Mucosa of rectum (tissue), 2 donors: Measurements from ENCODE around the gene STON1.
"Not testable (repeated sequence)": the region's sequence is repeated elsewhere in the genome, so short reads cannot be mapped to it uniquely, and the experiment has no call there.

Experiments
- H3K27ac ChIP-seq, 2 donors: one replicate each; pipeline ENCODE4 v1.7.0; 2013; ENCODE audit warnings: inconsistent platforms in 2 of 2, low read depth in 2 of 2, low read length in 2 of 2
- H3K27me3 ChIP-seq, 2 donors: one replicate each; pipeline ENCODE4 v1.7.0; 2013; ENCODE audit warnings: low read length in 2 of 2; ENCODE audit not compliant: control insufficient read depth in 2 of 2, insufficient read depth in 2 of 2
- H3K36me3 ChIP-seq, 2 donors: one replicate each; pipeline ENCODE4 v1.7.0; 2013; ENCODE audit warnings: low read length in 2 of 2; ENCODE audit not compliant: control insufficient read depth in 2 of 2, insufficient read depth in 2 of 2
- H3K4me1 ChIP-seq, 2 donors: one replicate each; pipeline ENCODE4 v1.7.0; 2013; ENCODE audit warnings: low read length in 2 of 2, mild to moderate bottlenecking in 1 of 2; ENCODE audit not compliant: control insufficient read depth in 2 of 2, insufficient read depth in 2 of 2
- H3K4me3 ChIP-seq, 2 donors: one replicate each; pipeline ENCODE4 v1.7.0; 2013; ENCODE audit warnings: low read length in 2 of 2
- H3K9ac ChIP-seq, 2 donors: one replicate each; pipeline ENCODE4 v1.7.0; 2013; ENCODE audit warnings: low read length in 2 of 2, low read depth in 1 of 2, mild to moderate bottlenecking in 1 of 2
- H3K9me3 ChIP-seq, 2 donors: one replicate each; pipeline ENCODE4 v1.7.0; 2013; ENCODE audit warnings: low read length in 2 of 2; ENCODE audit not compliant: control insufficient read depth in 2 of 2
- donor health status: healthy.
- donor health status: Normal muscosa, but diverticular disease.

STON1 gene

GRCh38 chr2:48605482-48606175 is 75.7 kb downstream of the STON1 start:
- H3K9ac ChIP-seq: no peak overlapping the region
- no peaks in the 10 kb centered on the region for H3K9me3 ChIP-seq
- no peaks in the 10 kb centered on the region for H3K27me3 ChIP-seq
- H3K27ac ChIP-seq: no peak overlapping the region
- no peaks in the 10 kb centered on the region for H3K4me1 ChIP-seq
- no peaks in the 10 kb centered on the region for H3K36me3 ChIP-seq
- H3K4me3 ChIP-seq: no peak overlapping the region

- Histone ChIP-seq H3K27me3 (no peaks in the 10 kb centered on the region), H3K36me3 (no peaks in the 10 kb centered on the region), H3K4me3 (no peak overlapping the region), H3K4me1 (no peaks in the 10 kb centered on the region), H3K9me3 (no peaks in the 10 kb centered on the region), H3K27ac (no peak overlapping the region), H3K9ac (no peak overlapping the region)
Observed at GRCh38 chr2:48607307-48608014, 77.5 kb downstream of the STON1 start.

GRCh38 chr2:48613211-48613610 is 83.3 kb downstream of the STON1 start:
- H3K9ac ChIP-seq: no peak overlapping the region
- no peaks in the 10 kb centered on the region for H3K9me3 ChIP-seq
- no peak overlapping the region for H3K4me3 ChIP-seq
- H3K36me3 ChIP-seq: no peaks in the 10 kb centered on the region
- H3K27me3 ChIP-seq: no peaks in the 10 kb centered on the region
- no peaks in the 10 kb centered on the region for H3K4me1 ChIP-seq
- no peak overlapping the region for H3K27ac ChIP-seq

- not testable (repeated sequence) for H3K4me1 ChIP-seq, H3K27ac ChIP-seq, H3K27me3 ChIP-seq, H3K9me3 ChIP-seq, H3K9ac ChIP-seq, H3K4me3 ChIP-seq, H3K36me3 ChIP-seq
Observed at GRCh38 chr2:48614581-48614980, 84.6 kb downstream of the STON1 start.

GRCh38 chr2:48617618-48618017 is 87.7 kb downstream of the STON1 start, which contains the start of gene GTF2A1L:
Gene GTF2A1L (plus strand): TSS chr2:48617856. CDS start chr2:48617875, 19 bp downstream.
- Histone ChIP-seq H3K27me3 (no peaks in the 10 kb centered on the region), H3K4me1 (no peaks in the 10 kb centered on the region), H3K27ac (no peak within 1 kb of the TSS), H3K36me3 (no peaks in the 10 kb centered on the region), H3K9ac (no peak within 1 kb of the TSS), H3K9me3 (no peaks in the 10 kb centered on the region), H3K4me3 (no peak within 1 kb of the TSS)

GRCh38 chr2:48619526-48619925 is 89.6 kb downstream of the STON1 start:
- H3K9ac ChIP-seq: no peak overlapping the region
- no peaks in the 10 kb centered on the region for H3K36me3 ChIP-seq

GRCh38 chr2:48620604-48621003 is 90.7 kb downstream of the STON1 start:
- Histone ChIP-seq H3K27ac (no peak overlapping the region), H3K9me3 (no peaks in the 10 kb centered on the region), H3K9ac (no peak overlapping the region), H3K36me3 (no peaks in the 10 kb centered on the region), H3K4me1 (no peaks in the 10 kb centered on the region), H3K4me3 (no peak overlapping the region), H3K27me3 (no peaks in the 10 kb centered on the region)

More at GRCh38 chr2:48619526-48619925, 89.6 kb downstream of the STON1 start:
- no peaks in the 10 kb centered on the region for H3K27me3 ChIP-seq
- H3K9me3 ChIP-seq: no peaks in the 10 kb centered on the region
- H3K4me3 ChIP-seq: no peak overlapping the region
- H3K27ac ChIP-seq: no peak overlapping the region
- no peaks in the 10 kb centered on the region for H3K4me1 ChIP-seq

GRCh38 chr2:48622691-48623090 is 92.7 kb downstream of the STON1 start:
- not testable (repeated sequence) for H3K27me3 ChIP-seq, H3K36me3 ChIP-seq, H3K27ac ChIP-seq, H3K4me1 ChIP-seq, H3K4me3 ChIP-seq, H3K9me3 ChIP-seq, H3K9ac ChIP-seq

- Histone ChIP-seq H3K9me3 (no peaks in the 10 kb centered on the region), H3K27me3 (no peaks in the 10 kb centered on the region), H3K36me3 (no peaks in the 10 kb centered on the region), H3K9ac (no peak overlapping the region), H3K4me1 (no peaks in the 10 kb centered on the region), H3K27ac (no peak overlapping the region), H3K4me3 (no peak overlapping the region)
Observed at GRCh38 chr2:48624696-48625095, 94.7 kb downstream of the STON1 start.

- Histone ChIP-seq H3K36me3 (no peaks in the 10 kb centered on the region), H3K27me3 (no peaks in the 10 kb centered on the region), H3K9ac (no peak overlapping the region), H3K9me3 (no peaks in the 10 kb centered on the region), H3K4me1 (no peaks in the 10 kb centered on the region), H3K27ac (no peak overlapping the region), H3K4me3 (no peak overlapping the region)
Observed at GRCh38 chr2:48626047-48626446, 96.1 kb downstream of the STON1 start.
